Neuronal stem cell (in vitro differentiated cells): ENCODE measurements around the gene DELE1.
"Not testable (repeated sequence)": the region's sequence is repeated elsewhere in the genome, so short reads cannot be mapped to it uniquely, and the experiment has no call there.

Experiments used
- DNase-seq: peaks from one replicate; pipeline ENCODE4 v3.0.0-alpha.2; 2013; ENCODE audit warnings: low spot score
- H2AFZ ChIP-seq: one replicate; pipeline ENCODE4 v1.6.1; 2013; ENCODE audit warnings: mild to moderate bottlenecking, low read length, inconsistent platforms
- H2AK5ac ChIP-seq: 2 replicates; pipeline ENCODE4 v1.6.1; 2013; ENCODE audit warnings: low read depth, mild to moderate bottlenecking, inconsistent platforms, low read length, moderate library complexity, mixed read lengths
- H2BK120ac ChIP-seq: 2 replicates; pipeline ENCODE4 v1.6.1; 2013; ENCODE audit warnings: low read depth, mild to moderate bottlenecking, inconsistent platforms, low read length, moderate library complexity, mixed read lengths
- H2BK12ac ChIP-seq: one replicate; pipeline ENCODE4 v1.6.1; 2013; ENCODE audit warnings: low read length, inconsistent platforms
- H2BK15ac ChIP-seq: 2 replicates; pipeline ENCODE4 v1.6.1; 2013; ENCODE audit warnings: mild to moderate bottlenecking, low read length, inconsistent platforms, mixed read lengths
- H2BK5ac ChIP-seq: one replicate; pipeline ENCODE4 v1.6.1; 2013; ENCODE audit warnings: inconsistent platforms, mild to moderate bottlenecking, low read length, moderate library complexity
- H3K14ac ChIP-seq: one replicate; pipeline ENCODE4 v1.6.1; 2013; ENCODE audit warnings: low read length, inconsistent platforms
- H3K18ac ChIP-seq: 2 replicates; pipeline ENCODE4 v1.6.1; 2013; ENCODE audit warnings: low read length, inconsistent platforms
- H3K23ac ChIP-seq: 2 replicates; pipeline ENCODE4 v1.6.1; 2013; ENCODE audit warnings: low read depth, mild to moderate bottlenecking, mixed read lengths, low read length, inconsistent platforms; ENCODE audit not compliant: poor library complexity
- H3K27ac ChIP-seq: replicated peaks from 3 replicates; pipeline ENCODE4 v1.5.1; 2013; ENCODE audit warnings: low read length, inconsistent platforms
- H3K27me3 ChIP-seq, 3 experiments: 2 replicates each; pipeline ENCODE4 v1.6.1; 2013; ENCODE audit warnings: low read length in 3 of 3, mild to moderate bottlenecking in 2 of 3, inconsistent platforms in 1 of 3, low read depth in 1 of 3, mixed read lengths in 1 of 3, moderate library complexity in 1 of 3; ENCODE audit not compliant: control insufficient read depth in 3 of 3, insufficient read depth in 3 of 3
- H3K36me3 ChIP-seq, 2 donors: replicated peaks in 1 of 2; 2 replicates each; pipeline ENCODE4 v1.6.1; 2013; ENCODE audit warnings: low read length in 2 of 2; ENCODE audit not compliant: control insufficient read depth in 2 of 2, insufficient read depth in 2 of 2
- H3K4ac ChIP-seq: 2 replicates; pipeline ENCODE4 v1.6.1; 2013; ENCODE audit warnings: inconsistent platforms, mild to moderate bottlenecking, low read length, moderate library complexity
- H3K4me1 ChIP-seq, 2 donors: 1 replicate in 1 of 2; 2 replicates in 1 of 2; pipeline ENCODE4 v1.6.1; 2013; ENCODE audit warnings: low read length in 2 of 2, low read depth in 1 of 2; ENCODE audit not compliant: control insufficient read depth in 2 of 2, insufficient read depth in 1 of 2
- H3K4me2 ChIP-seq: one replicate; pipeline ENCODE4 v1.6.1; 2013; ENCODE audit warnings: mild to moderate bottlenecking, low read length, inconsistent platforms; ENCODE audit not compliant: insufficient read depth, poor library complexity, severe bottlenecking
- H3K4me3 ChIP-seq, 2 donors: 2 replicates each; pipeline ENCODE4 v1.5.1; 2013; ENCODE audit warnings: low read length in 2 of 2, mild to moderate bottlenecking in 2 of 2, inconsistent platforms in 1 of 2, moderate library complexity in 1 of 2
- H3K79me1 ChIP-seq: one replicate; pipeline ENCODE4 v1.6.1; 2013; ENCODE audit warnings: low read depth, mild to moderate bottlenecking, inconsistent platforms, low read length, moderate library complexity
- H3K9ac ChIP-seq: one replicate; pipeline ENCODE4 v1.6.1; 2013; ENCODE audit warnings: mild to moderate bottlenecking, low read depth, low read length, inconsistent platforms; ENCODE audit not compliant: poor library complexity
- H3K9me3 ChIP-seq, 2 donors: replicated peaks in 1 of 2; 2 replicates each; pipeline versions ENCODE3 to v1.6.1; 2013; ENCODE audit warnings: low read length in 2 of 2, mild to moderate bottlenecking in 2 of 2, inconsistent platforms in 1 of 2, low read depth in 1 of 2, mixed read lengths in 1 of 2, moderate library complexity in 1 of 2; ENCODE audit not compliant: control insufficient read depth in 2 of 2, insufficient read depth in 1 of 2
- H4K8ac ChIP-seq: one replicate; pipeline ENCODE4 v1.6.1; 2013; ENCODE audit warnings: low read depth, mild to moderate bottlenecking, inconsistent platforms, low read length, moderate library complexity
- H4K91ac ChIP-seq: one replicate; pipeline ENCODE4 v1.6.1; 2013; ENCODE audit warnings: low read length, low read depth, mild to moderate bottlenecking, inconsistent platforms; ENCODE audit not compliant: poor library complexity
- WGBS, 2 donors: extraction: QIAGEN DNeasy Blood & Tissue Kit; methylation state at CpG; one replicate each; pipeline ENCODE4 v1.1.7; 2013; ENCODE audit warnings: missing lambda C conversion rate in 2 of 2, mixed read lengths in 1 of 2; ENCODE audit not compliant: insufficient read length in 2 of 2, insufficient replicate concordance in 1 of 2; ENCODE audit errors: extremely low coverage in 2 of 2; 5-methylcytosine and 5-hydroxymethylcytosine counted together

The DELE1 gene

DNA sequence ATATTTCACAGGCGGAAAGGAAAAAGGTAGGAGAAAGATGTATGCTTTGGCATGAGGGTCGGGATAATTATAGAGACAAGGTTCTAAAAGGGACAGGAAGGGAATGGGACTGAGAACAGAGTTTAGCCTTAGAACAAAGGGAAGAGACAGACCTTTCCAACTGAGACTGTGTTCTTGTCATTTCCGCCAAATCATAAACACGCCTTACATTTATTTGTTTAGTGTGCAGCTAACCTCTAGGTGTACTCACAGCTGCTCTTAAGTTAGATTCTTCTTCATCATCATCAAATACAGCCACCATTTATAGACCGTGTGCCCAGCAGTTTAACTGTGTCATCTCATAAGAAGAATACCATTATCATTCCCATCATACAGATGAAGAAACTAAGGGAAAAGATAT, 5.9 kb upstream of the DELE1 start:
- H3K9me3 ChIP-seq, result no peaks in the 10 kb centered on the region
- WGBS, 2 donors, result no CpG with 5 or more reads among the region's 5 CpGs
- no peak overlapping the region for H3K4ac ChIP-seq
- H2BK120ac ChIP-seq, result no peak overlapping the region
- DNase-seq, result no peak
- H2BK15ac ChIP-seq, result no peak overlapping the region
- H2BK12ac ChIP-seq, result no peak overlapping the region
- H3K27ac ChIP-seq, result no peak overlapping the region
- H3K9ac ChIP-seq, result no peak overlapping the region
- H3K18ac ChIP-seq, result no peak overlapping the region
- no peaks in the 10 kb centered on the region for H3K79me1 ChIP-seq
- no peaks in the 10 kb centered on the region for H3K36me3 ChIP-seq
- H2BK5ac ChIP-seq, result no peak overlapping the region
- no peak overlapping the region for H3K23ac ChIP-seq
- H3K4me2 ChIP-seq, result no peak overlapping the region
- peaks cover 0 to 22% (median 7%) of the 10 kb centered on the region in 3 experiments for H3K27me3 ChIP-seq
- no peak overlapping the region for H3K4me3 ChIP-seq
- no peak overlapping the region for H2AFZ ChIP-seq
- no peak overlapping the region for H4K8ac ChIP-seq
- peaks cover 8 to 9% of the 10 kb centered on the region in 2 donors for H3K4me1 ChIP-seq
- H4K91ac ChIP-seq, result no peak overlapping the region
- no peak overlapping the region for H2AK5ac ChIP-seq
- H3K14ac ChIP-seq, result no peak overlapping the region

GRCh38 chr5:141919218-141920119, 4.2 kb upstream of the DELE1 start:
- no peak for DNase-seq
- no peaks in the 10 kb centered on the region for H3K36me3 ChIP-seq
- no CpG with 5 or more reads among the region's 8 CpGs for WGBS, 2 donors

GRCh38 chr5:141920771-141921170, 2.9 kb upstream of the DELE1 start:
- Histone ChIP-seq H2AFZ (no peak overlapping the region), H3K14ac (no peak overlapping the region), H2BK15ac (no peak overlapping the region), H3K9ac (no peak overlapping the region), H3K27me3 (peaks cover 0 to 11% (median 0%) of the 10 kb centered on the region in 3 experiments), H2BK120ac (no peak overlapping the region), H3K79me1 (peaks cover 2% of the 10 kb centered on the region), H3K9me3 (no peaks in the 10 kb centered on the region), H3K4me1 (peaks cover 3 to 8% of the 10 kb centered on the region in 2 donors), H4K8ac (no peak overlapping the region), H2BK12ac (no peak overlapping the region), H3K23ac (no peak overlapping the region), H3K4ac (no peak overlapping the region), H3K18ac (no peak overlapping the region), H2BK5ac (no peak overlapping the region), H4K91ac (no peak overlapping the region), H3K4me3 (no peak overlapping the region), H2AK5ac (no peak overlapping the region), H3K27ac (no peak overlapping the region), H3K4me2 (no peak overlapping the region), H3K36me3 (peaks cover 4 to 6% of the 10 kb centered on the region in 2 donors)
- WGBS, 2 donors, result no CpG with 5 or more reads among the region's 2 CpGs
- no peak for DNase-seq

More at GRCh38 chr5:141919218-141920119, 4.2 kb upstream of the DELE1 start:
- Histone ChIP-seq H4K91ac (no peak overlapping the region), H2BK15ac (no peak overlapping the region), H3K14ac (no peak overlapping the region), H3K79me1 (no peaks in the 10 kb centered on the region), H2BK5ac (no peak overlapping the region), H3K4ac (no peak overlapping the region), H3K4me2 (no peak overlapping the region), H2BK120ac (no peak overlapping the region), H3K9me3 (no peaks in the 10 kb centered on the region), H3K27me3 (peaks cover 0 to 22% (median 0%) of the 10 kb centered on the region in 3 experiments), H2BK12ac (no peak overlapping the region), H2AK5ac (no peak overlapping the region), H3K27ac (no peak overlapping the region), H2AFZ (no peak overlapping the region), H3K4me1 (peaks cover 2 to 9% of the 10 kb centered on the region in 2 donors), H3K18ac (no peak overlapping the region), H3K23ac (no peak overlapping the region), H4K8ac (no peak overlapping the region), H3K9ac (no peak overlapping the region), H3K4me3 (no peak overlapping the region)

DNA sequence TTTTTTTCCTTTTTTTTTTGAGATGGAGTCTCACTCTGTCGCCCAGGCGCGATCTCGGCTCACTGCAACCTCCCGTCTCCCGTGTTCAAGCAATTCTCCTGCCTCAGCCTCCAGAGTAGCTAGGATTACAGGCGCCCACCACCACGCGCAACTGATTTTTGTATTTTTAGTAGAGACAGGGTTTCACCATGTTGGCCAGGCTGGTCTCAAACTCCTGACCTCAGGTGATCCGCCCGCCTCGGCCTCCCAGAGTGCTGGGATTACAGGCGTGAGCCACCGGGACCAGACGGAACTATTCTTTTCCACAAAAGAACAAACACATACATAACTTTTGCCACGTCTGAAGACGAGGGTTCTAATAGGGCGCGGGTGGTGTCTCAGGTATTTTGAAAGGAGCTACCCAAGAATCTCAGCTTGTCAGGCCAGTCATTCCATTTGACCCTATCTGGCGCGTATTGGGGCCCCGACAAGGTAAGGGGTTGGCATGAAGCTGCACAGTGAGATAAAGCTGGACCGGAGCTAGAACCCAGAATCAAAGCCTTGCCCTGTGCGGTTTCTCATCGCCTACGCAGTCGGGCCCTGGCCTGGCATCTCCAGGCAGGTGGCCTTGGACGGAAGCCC, 734 bp upstream of the DELE1 start:
- peak overlapping the region; percentile 94 for H3K23ac ChIP-seq
- peak overlapping the region; percentile 87 for H3K4me2 ChIP-seq
- not testable (repeated sequence) for H3K27me3 ChIP-seq, DNase-seq, H3K4me1 ChIP-seq, H2BK12ac ChIP-seq, H3K79me1 ChIP-seq, H2BK120ac ChIP-seq, H3K9me3 ChIP-seq
- H3K36me3 ChIP-seq, result peaks cover 14 to 27% of the 10 kb centered on the region in 2 donors
- peak overlapping the region; percentile 93 for H2BK5ac ChIP-seq
- H3K4ac ChIP-seq, result peak overlapping the region; percentile 58
- peak overlapping the region; percentile 18 for H4K91ac ChIP-seq
- H3K18ac ChIP-seq, result peak overlapping the region; percentile 93
- H3K9ac ChIP-seq, result peak overlapping the region; percentile 89
- H2BK15ac ChIP-seq, result peak overlapping the region; percentile 71
- peak overlapping the region; percentile 97 for H2AK5ac ChIP-seq
- peak overlapping the region; percentile 93 to 96 for H3K4me3 ChIP-seq
- peak overlapping the region; percentile 59 for H3K14ac ChIP-seq
- peak overlapping the region; percentile 98 for H2AFZ ChIP-seq
- no CpG with 5 or more reads among the region's 28 CpGs for WGBS, 2 donors
- H3K27ac ChIP-seq, result peak overlapping the region; percentile 97
- H4K8ac ChIP-seq, result peak overlapping the region; percentile 89
